ENCODE measurements around the gene DARS1.

- TF ChIP-seq CTCF (IDR thresholded peaks at IDR 0.05; ENCODE audit: low read depth, low read length, poor library complexity, severe bottlenecking) (no peak), EZH2phosphoT487 (IDR thresholded peaks at IDR 0.05; ENCODE audit: borderline replicate concordance, low read length) (no peak)
These were observed 25.3 kb downstream of the DARS1 start for GRCh38 chr2:135960150-135960549.

Measured in DOHH2 (cell line).